Natural killer cell (primary cell): ENCODE results near the gene RAD51B. TPM values are rescaled to one million over a fixed set of nuclear protein-coding genes. Genes with fewer than 3 reads are reported as not detected.

Experiments
- ATAC-seq, 3 donors: fragments of 150-1000 bp in 2 of 3; fragments of 200-7000 bp in 1 of 3; cut with Tn5 transposase; 1 replicate in 1 of 3; 2 replicates in 2 of 3; pipeline ENCODE4 v1.10.0; 2021; ENCODE audit warnings: mild to moderate bottlenecking in 2 of 3, moderate library complexity in 2 of 3
- DNase-seq, 2 donors: peaks; one replicate each; pipeline versions ENCODE4 v3.0.0 to v3.0.0-alpha.2; 2013 to 2021; ENCODE audit warnings: mixed read lengths in 1 of 2
- H3K27ac ChIP-seq: one replicate; pipeline ENCODE4 v1.5.1; 2013; ENCODE audit warnings: mild to moderate bottlenecking, low read length
- H3K27me3 ChIP-seq: one replicate; pipeline ENCODE4 v1.6.1; 2013; ENCODE audit warnings: low read length; ENCODE audit not compliant: control insufficient read depth, insufficient read depth
- H3K36me3 ChIP-seq: one replicate; pipeline ENCODE4 v1.6.1; 2013; ENCODE audit warnings: low read length; ENCODE audit not compliant: control insufficient read depth, insufficient read depth
- H3K4me1 ChIP-seq: one replicate; pipeline ENCODE4 v1.6.1; 2013; ENCODE audit warnings: low read length; ENCODE audit not compliant: control insufficient read depth, insufficient read depth
- H3K4me3 ChIP-seq: one replicate; pipeline ENCODE4 v1.5.1; 2013; ENCODE audit warnings: low read length
- H3K9me3 ChIP-seq: one replicate; pipeline ENCODE4 v1.6.1; 2013; ENCODE audit warnings: low read length; ENCODE audit not compliant: control insufficient read depth, insufficient read depth
- H3K27ac Mint-ChIP-seq, 2 donors: one replicate each; pipeline ENCODE4 v1.8.0; 2022; ENCODE audit warnings: mild to moderate bottlenecking in 2 of 2, mixed read lengths in 2 of 2, moderate library complexity in 1 of 2
- H3K27me3 Mint-ChIP-seq, 2 donors: one replicate each; pipeline ENCODE4 v1.8.0; 2022; ENCODE audit warnings: low read depth in 2 of 2, mixed read lengths in 2 of 2
- H3K36me3 Mint-ChIP-seq: one replicate; pipeline ENCODE4 v1.8.0; 2022; ENCODE audit warnings: mixed read lengths
- H3K4me1 Mint-ChIP-seq, 2 donors: one replicate each; pipeline ENCODE4 v1.8.0; 2022; ENCODE audit warnings: mixed read lengths in 2 of 2
- H3K4me3 Mint-ChIP-seq: one replicate; pipeline ENCODE4 v1.8.0; 2022; ENCODE audit warnings: mild to moderate bottlenecking, moderate library complexity, mixed read lengths
- H3K9me3 Mint-ChIP-seq, 2 donors: one replicate each; pipeline ENCODE4 v1.8.0; 2022; ENCODE audit warnings: mixed read lengths in 2 of 2
- WGBS: methylation state at CpG from one replicate; pipeline ENCODE4 v1.1.7; 2013; ENCODE audit warnings: missing lambda C conversion rate; ENCODE audit not compliant: insufficient coverage; 5-methylcytosine and 5-hydroxymethylcytosine counted together
- intact Hi-C: fragments of 100-400 bp; cut with micrococcal nuclease; formaldehyde crosslinking; loops from one replicate; pipeline ENCODE4 v1.14.2; 2022
- total RNA-seq, 4 donors: library from RNA; stranded (reverse); fragments of 120-200 nt in 1 of 4; gene quantifications; one replicate each; pipeline versions ENCODE4 v1.2.3 to v1.2.4, GENCODE V29; 2013 to 2022
- TF ChIP-seq, protein P1 (sequence below): fragments of 200-600 bp; IDR thresholded peaks from one replicate; pipeline ENCODE4 v1.8.0; 2022; ENCODE audit warnings: antibody characterized with exemption

The RAD51B gene
- total RNA-seq, 3 donors from 2014 or later (not counting 1 experiment from before 2014, with no cell fraction given), result 28.1 to 37.6 (median 28.6) TPM

GRCh38 chr14:68333262-68333661 lies 513.7 kb downstream of the RAD51B start:
- 44% methylated on average over 1 of the region's 2 CpGs for WGBS
- TF ChIP-seq, protein P1, sequence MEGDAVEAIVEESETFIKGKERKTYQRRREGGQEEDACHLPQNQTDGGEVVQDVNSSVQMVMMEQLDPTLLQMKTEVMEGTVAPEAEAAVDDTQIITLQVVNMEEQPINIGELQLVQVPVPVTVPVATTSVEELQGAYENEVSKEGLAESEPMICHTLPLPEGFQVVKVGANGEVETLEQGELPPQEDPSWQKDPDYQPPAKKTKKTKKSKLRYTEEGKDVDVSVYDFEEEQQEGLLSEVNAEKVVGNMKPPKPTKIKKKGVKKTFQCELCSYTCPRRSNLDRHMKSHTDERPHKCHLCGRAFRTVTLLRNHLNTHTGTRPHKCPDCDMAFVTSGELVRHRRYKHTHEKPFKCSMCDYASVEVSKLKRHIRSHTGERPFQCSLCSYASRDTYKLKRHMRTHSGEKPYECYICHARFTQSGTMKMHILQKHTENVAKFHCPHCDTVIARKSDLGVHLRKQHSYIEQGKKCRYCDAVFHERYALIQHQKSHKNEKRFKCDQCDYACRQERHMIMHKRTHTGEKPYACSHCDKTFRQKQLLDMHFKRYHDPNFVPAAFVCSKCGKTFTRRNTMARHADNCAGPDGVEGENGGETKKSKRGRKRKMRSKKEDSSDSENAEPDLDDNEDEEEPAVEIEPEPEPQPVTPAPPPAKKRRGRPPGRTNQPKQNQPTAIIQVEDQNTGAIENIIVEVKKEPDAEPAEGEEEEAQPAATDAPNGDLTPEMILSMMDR, result no peak
- H3K9me3 Mint-ChIP-seq, result no peaks in the 10 kb centered on the region
- intact Hi-C loops, result no loop called here
- Histone ChIP-seq H3K4me3 (no peak overlapping the region), H3K36me3 (no peaks in the 10 kb centered on the region), H3K4me1 (no peaks in the 10 kb centered on the region), H3K27ac (no peak overlapping the region), H3K27me3 (no peaks in the 10 kb centered on the region), H3K9me3 (no peaks in the 10 kb centered on the region)
- DNase-seq (no peak), ATAC-seq (no peak)
- no peaks in the 10 kb centered on the region for H3K27me3 Mint-ChIP-seq
- no peak overlapping the region for H3K27ac Mint-ChIP-seq
- H3K36me3 Mint-ChIP-seq, result no peaks in the 10 kb centered on the region
- no peak overlapping the region for H3K4me3 Mint-ChIP-seq
- peaks cover 14% of the 10 kb centered on the region in 2 donors for H3K4me1 Mint-ChIP-seq

DNA sequence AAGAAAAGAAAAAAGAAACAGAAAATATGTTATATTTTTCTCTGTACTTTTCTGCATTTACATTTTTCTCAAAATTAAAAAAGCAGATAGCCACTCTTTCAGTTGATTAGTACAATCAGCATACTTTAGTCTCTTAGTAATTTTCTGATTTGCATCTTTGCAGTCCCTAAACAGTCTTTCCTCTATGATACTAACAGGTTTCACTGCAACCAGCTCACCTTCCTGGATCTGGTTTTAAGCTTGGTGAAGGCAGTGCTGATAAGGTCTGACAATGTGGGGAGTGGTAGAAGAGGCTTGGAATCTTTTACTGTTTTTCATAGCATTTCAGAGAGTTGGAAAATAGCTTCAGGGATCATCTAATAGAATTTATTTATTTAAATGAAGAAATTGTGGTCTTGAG lies 515.7 kb downstream of the RAD51B start:
- TF ChIP-seq, protein P1, result no peak
- no peaks in the 10 kb centered on the region for H3K4me1 ChIP-seq

DNA sequence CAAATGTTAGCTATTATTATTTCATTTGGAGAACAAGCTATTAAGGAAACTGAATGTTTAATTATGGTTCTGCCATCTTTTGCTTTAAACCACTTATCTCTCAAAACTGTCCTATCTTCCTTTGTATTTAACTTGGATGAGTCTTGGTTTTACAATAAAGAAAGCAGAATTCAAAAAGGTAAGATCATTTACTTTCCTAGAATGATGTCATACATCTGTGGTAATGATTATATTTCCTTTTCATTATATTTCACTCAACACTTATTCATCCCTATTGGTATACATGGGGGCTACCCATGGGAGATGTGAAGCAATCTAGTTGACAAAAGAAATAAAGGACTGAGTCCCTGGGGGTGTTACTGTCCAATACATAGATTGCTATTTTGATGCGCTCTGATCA lies 516.6 kb downstream of the RAD51B start:
- Histone ChIP-seq H3K9me3 (no peaks in the 10 kb centered on the region), H3K27ac (no peak overlapping the region), H3K36me3 (no peaks in the 10 kb centered on the region), H3K27me3 (no peaks in the 10 kb centered on the region), H3K4me3 (no peak overlapping the region), H3K4me1 (no peaks in the 10 kb centered on the region)
- WGBS, result no CpG with 5 or more reads among the region's 1 CpG
- H3K9me3 Mint-ChIP-seq, result no peaks in the 10 kb centered on the region
- DNase-seq (no peak), ATAC-seq (no peak)
- peak overlapping the region in 1 of 2 donors; percentile 6 for H3K27ac Mint-ChIP-seq
- no peak overlapping the region for H3K4me3 Mint-ChIP-seq
- no peaks in the 10 kb centered on the region for H3K36me3 Mint-ChIP-seq
- no peaks in the 10 kb centered on the region for H3K27me3 Mint-ChIP-seq
- H3K4me1 Mint-ChIP-seq, result peaks cover 21 to 22% of the 10 kb centered on the region in 2 donors
- intact Hi-C loops, result no loop called here
- TF ChIP-seq, protein P1, result no peak

More for the DNA sequence above, 515.7 kb downstream of the RAD51B start:
- Histone ChIP-seq H3K4me3 (no peak overlapping the region), H3K36me3 (no peaks in the 10 kb centered on the region), H3K27ac (no peak overlapping the region), H3K9me3 (no peaks in the 10 kb centered on the region), H3K27me3 (no peaks in the 10 kb centered on the region)
- Mint-ChIP-seq H3K9me3 (no peaks in the 10 kb centered on the region), H3K4me1 (peaks cover 14 to 17% of the 10 kb centered on the region in 2 donors), H3K36me3 (no peaks in the 10 kb centered on the region), H3K27ac (no peak overlapping the region), H3K4me3 (no peak overlapping the region), H3K27me3 (no peaks in the 10 kb centered on the region)
- no peak for DNase-seq
- ATAC-seq, result no peak
- intact Hi-C loops, result no loop called here

DNA sequence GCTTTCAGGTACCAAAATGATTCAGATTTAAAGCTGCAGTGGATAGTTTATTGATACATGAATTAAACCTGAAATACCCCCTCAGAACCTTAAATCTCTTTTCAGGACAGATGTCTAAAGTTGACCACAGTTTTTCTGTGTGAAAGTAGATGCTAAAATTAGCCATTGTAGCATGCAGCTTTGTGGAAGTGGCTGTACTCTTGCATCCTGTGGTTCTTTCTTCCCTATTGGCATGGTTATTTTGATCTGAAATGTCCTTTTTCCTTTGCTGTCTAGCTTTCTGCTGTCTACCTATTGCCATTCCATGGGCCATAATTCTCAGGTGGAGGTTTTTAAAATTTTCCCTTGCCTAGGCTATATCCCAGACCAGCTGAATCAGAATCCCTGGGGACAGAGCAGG lies 517.7 kb downstream of the RAD51B start:
- ATAC-seq (no peak), DNase-seq (no peak)
- H3K4me3 ChIP-seq, result no peak overlapping the region
- no peaks in the 10 kb centered on the region for H3K36me3 ChIP-seq
- intact Hi-C loops, result no loop called here
- Mint-ChIP-seq H3K27ac (no peak overlapping the region), H3K4me3 (peak overlapping the region; percentile 45), H3K36me3 (no peaks in the 10 kb centered on the region), H3K9me3 (no peaks in the 10 kb centered on the region), H3K27me3 (no peaks in the 10 kb centered on the region), H3K4me1 (peaks cover 32 to 33% of the 10 kb centered on the region in 2 donors)
- H3K27ac ChIP-seq, result no peak overlapping the region
- peaks cover 4% of the 10 kb centered on the region for H3K4me1 ChIP-seq
- no peaks in the 10 kb centered on the region for H3K9me3 ChIP-seq
- TF ChIP-seq, protein P1, result no peak
- H3K27me3 ChIP-seq, result no peaks in the 10 kb centered on the region
